Measurements from ENCODE around the gene DNM3. TPM values are rescaled to one million over a fixed set of nuclear protein-coding genes. Genes with fewer than 3 reads are reported as not detected.

The DNM3 gene
- total RNA-seq, 1 experiment from 2014 or later, result 2.7 TPM

DNA sequence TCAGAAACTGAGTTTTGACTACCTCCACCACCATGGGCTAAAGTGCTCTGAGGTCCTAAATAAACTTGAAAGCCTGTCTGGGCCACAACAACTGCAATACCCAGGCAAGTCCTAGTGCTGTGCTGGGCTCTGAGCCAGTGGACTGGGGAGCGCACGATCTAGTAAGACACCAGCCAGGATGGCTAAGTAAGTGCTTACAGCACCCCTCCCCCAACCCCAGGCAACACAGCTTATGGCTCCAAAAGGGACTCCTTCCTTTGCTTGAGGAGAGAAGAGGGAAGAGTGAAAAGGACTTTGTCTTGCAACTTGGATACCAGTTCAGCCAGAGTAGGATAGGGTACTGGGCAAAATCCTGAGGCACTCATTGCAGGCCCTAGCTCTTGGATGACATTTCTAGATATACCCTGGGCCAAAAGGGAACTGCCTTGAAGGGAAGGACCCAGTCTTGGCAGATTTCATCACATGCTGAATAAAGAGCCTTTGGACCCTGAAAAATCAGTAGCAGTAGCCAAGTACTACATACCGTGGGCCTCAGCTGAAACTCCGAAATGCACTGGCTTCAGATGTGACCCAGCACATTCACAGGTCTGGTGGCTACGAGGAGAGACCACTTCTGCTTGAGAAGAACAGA is 580.8 kb downstream of the DNM3 start:
- H2AFZ ChIP-seq (ENCODE audit: low read length), result no peak overlapping the region
- H3K27ac ChIP-seq (ENCODE audit: insufficient read length, low read depth, low read length), result no peak overlapping the region
- H3K4ac ChIP-seq (ENCODE audit: low read depth, low read length), result no peak overlapping the region
- no peak overlapping the region for H3K14ac ChIP-seq (ENCODE audit: insufficient read depth, low read length)
- no peaks in the 10 kb centered on the region for H3K27me3 ChIP-seq (ENCODE audit: insufficient read depth, low read length)
- DNase-seq, result no peak
- no peaks in the 10 kb centered on the region for H4K20me1 ChIP-seq (ENCODE audit: control insufficient read depth, insufficient read depth, insufficient read length)
- no peaks in the 10 kb centered on the region for H3K4me1 ChIP-seq (ENCODE audit: insufficient read depth, low read length)
- Mint-ChIP-seq H3K36me3 (ENCODE audit: insufficient read depth in 1 of 3, low read depth in 3 of 3) (no peaks in the 10 kb centered on the region; a peak in 1 of 7 replicates), H3K27ac (peak overlapping the region in 1 of 3 experiments; percentile 20; a peak in 1 of 7 replicates), H3K4me1 (peaks cover 19% of the 10 kb centered on the region in 2 experiments), H3K27me3 (ENCODE audit: low read depth) (no peaks in the 10 kb centered on the region), H3K4me3 (no peak overlapping the region), H3K9me3 (no peaks in the 10 kb centered on the region)
- no peak overlapping the region for H2AK5ac ChIP-seq (ENCODE audit: insufficient read length, low read length)
- WGBS (ENCODE audit: extremely low coverage, insufficient read length, low lambda C conversion rate), result no CpG with 5 or more reads among the region's 5 CpGs
- H3K56ac ChIP-seq (ENCODE audit: insufficient read length, low read depth, low read length), result no peak overlapping the region
- no peaks in the 10 kb centered on the region for H3K23me2 ChIP-seq (ENCODE audit: insufficient read length, low read depth, low read length, poor library complexity, severe bottlenecking)
- no peak overlapping the region for H2BK120ac ChIP-seq (ENCODE audit: low read depth, low read length, poor library complexity, severe bottlenecking)
- no peaks in the 10 kb centered on the region for H3K79me1 ChIP-seq (ENCODE audit: insufficient read depth, low read depth, low read length, poor library complexity, severe bottlenecking)
- H3T11ph ChIP-seq (ENCODE audit: low read length), result no peak overlapping the region
- no peaks in the 10 kb centered on the region for H3K9me3 ChIP-seq (ENCODE audit: control insufficient read depth, low read depth, low read length)
- no peak overlapping the region for H2BK20ac ChIP-seq (ENCODE audit: low read depth, low read length, poor library complexity, severe bottlenecking)
- no peak overlapping the region for H3K4me2 ChIP-seq (ENCODE audit: insufficient read depth, insufficient read length, low read length)
- H2BK12ac ChIP-seq (ENCODE audit: insufficient read length, low read depth, low read length), result no peak overlapping the region
- H3K9ac ChIP-seq (ENCODE audit: extremely low read depth, insufficient read length, low read length), result no peak overlapping the region
- H3K79me2 ChIP-seq (ENCODE audit: insufficient read depth, low read length), result no peaks in the 10 kb centered on the region
- H2BK15ac ChIP-seq (ENCODE audit: low read depth, low read length), result no peak overlapping the region
- H4K5ac ChIP-seq (ENCODE audit: insufficient read length, low read depth, low read length), result no peak overlapping the region
- H4K91ac ChIP-seq (ENCODE audit: insufficient read length, low read depth, low read length), result no peak overlapping the region
- TF ChIP-seq, protein P1, sequence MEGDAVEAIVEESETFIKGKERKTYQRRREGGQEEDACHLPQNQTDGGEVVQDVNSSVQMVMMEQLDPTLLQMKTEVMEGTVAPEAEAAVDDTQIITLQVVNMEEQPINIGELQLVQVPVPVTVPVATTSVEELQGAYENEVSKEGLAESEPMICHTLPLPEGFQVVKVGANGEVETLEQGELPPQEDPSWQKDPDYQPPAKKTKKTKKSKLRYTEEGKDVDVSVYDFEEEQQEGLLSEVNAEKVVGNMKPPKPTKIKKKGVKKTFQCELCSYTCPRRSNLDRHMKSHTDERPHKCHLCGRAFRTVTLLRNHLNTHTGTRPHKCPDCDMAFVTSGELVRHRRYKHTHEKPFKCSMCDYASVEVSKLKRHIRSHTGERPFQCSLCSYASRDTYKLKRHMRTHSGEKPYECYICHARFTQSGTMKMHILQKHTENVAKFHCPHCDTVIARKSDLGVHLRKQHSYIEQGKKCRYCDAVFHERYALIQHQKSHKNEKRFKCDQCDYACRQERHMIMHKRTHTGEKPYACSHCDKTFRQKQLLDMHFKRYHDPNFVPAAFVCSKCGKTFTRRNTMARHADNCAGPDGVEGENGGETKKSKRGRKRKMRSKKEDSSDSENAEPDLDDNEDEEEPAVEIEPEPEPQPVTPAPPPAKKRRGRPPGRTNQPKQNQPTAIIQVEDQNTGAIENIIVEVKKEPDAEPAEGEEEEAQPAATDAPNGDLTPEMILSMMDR (conservative IDR thresholded peaks at IDR 0.05), result no peak
- H2BK5ac ChIP-seq (ENCODE audit: insufficient read length, low read length), result no peak overlapping the region
- no peak overlapping the region for H3K18ac ChIP-seq (ENCODE audit: insufficient read length, low read depth, low read length)
- H3K23ac ChIP-seq (ENCODE audit: insufficient read length, low read depth, low read length), result no peak overlapping the region
- no peak overlapping the region for H4K8ac ChIP-seq (replicated peaks; ENCODE audit: insufficient read length, low read depth, low read length)
